GM19463 (cell line): Measurements from ENCODE around the gene PCDHB12.
"Not testable (repeated sequence)": the region's sequence is repeated elsewhere in the genome, so short reads cannot be mapped to it uniquely, and the experiment has no call there.

Experiments
- ATAC-seq: cut with Tn5 transposase; IDR thresholded peaks from one replicate; pipeline ENCODE4 v1.9.1; 2021; ENCODE audit warnings: mild to moderate bottlenecking, moderate library complexity; ENCODE audit not compliant: unreplicated experiment

The PCDHB12 gene

DNA sequence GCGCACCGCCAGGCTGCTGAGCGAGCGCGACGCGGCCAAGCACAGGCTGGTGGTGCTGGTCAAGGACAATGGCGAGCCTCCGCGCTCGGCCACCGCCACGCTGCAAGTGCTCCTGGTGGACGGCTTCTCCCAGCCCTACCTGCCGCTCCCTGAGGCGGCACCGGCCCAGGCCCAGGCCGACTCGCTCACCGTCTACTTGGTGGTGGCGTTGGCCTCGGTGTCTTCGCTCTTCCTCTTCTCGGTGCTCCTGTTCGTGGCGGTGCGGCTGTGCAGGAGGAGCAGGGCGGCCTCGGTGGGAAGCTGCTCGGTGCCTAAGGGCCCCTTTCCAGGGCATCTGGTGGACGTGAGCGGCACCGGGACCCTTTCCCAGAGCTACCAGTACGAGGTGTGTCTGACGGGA, 6.9 kb upstream of the PCDHB12 start:
- not testable (repeated sequence) for ATAC-seq

DNA sequence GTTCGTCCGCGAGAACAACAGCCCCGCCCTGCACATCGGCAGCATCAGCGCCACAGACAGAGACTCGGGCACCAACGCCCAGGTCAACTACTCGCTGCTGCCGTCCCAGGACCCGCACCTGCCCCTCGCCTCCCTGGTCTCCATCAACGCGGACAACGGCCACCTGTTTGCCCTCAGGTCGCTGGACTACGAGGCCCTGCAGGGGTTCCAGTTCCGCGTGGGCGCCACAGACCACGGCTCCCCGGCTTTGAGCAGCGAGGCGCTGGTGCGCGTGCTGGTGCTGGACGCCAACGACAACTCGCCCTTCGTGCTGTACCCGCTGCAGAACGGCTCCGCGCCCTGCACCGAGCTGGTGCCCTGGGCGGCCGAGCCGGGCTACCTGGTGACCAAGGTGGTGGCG, 1.8 kb downstream of the PCDHB12 start:
- not testable (repeated sequence) for ATAC-seq

DNA sequence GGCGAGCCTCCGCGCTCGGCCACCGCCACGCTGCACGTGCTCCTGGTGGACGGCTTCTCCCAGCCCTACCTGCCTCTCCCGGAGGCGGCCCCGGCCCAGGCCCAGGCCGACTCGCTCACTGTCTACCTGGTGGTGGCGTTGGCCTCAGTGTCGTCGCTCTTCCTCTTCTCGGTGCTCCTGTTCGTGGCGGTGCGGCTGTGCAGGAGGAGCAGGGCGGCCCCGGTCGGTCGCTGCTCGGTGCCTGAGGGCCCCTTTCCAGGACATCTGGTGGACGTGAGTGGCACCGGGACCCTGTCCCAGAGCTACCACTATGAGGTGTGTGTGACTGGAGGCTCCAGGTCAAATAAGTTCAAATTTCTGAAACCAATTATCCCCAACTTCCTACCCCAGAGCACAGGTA, 2.3 kb downstream of the PCDHB12 start:
- not testable (repeated sequence) for ATAC-seq

DNA sequence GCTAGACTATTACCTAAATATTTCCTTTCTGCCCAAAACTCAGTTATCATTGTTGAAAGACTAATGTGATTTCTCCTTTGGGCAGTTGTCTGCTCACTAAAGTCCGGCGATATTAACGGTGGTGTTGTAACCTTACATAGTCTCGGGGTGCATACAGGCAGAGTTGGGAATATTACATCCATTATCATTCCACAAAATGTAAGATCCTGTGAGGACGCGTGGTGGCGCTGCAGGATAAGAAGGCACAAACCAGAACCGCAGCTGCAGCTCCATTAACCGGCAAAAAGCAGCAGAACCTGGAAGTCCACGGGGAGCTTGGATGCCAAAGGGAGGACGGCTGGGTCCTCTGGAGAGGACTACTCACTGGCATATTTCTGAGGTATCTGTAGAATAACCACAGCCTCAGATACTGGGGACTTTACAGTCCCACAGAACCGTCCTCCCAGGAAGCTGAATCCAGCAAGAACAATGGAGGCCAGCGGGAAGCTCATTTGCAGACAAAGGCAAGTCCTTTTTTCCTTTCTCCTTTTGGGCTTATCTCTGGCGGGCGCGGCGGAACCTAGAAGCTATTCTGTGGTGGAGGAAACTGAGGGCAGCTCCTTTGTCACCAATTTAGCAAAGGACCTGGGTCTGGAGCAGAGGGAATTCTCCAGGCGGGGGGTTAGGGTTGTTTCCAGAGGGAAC, 5.3 kb downstream of the PCDHB12 start, which contains the start of gene PCDHB13:
Gene PCDHB13, plus strand, starts transcription at position 264 of the 684 bp plus-strand sequence. Its CDS starts 205 bp downstream, at position 469.
- not testable (repeated sequence) for ATAC-seq

DNA sequence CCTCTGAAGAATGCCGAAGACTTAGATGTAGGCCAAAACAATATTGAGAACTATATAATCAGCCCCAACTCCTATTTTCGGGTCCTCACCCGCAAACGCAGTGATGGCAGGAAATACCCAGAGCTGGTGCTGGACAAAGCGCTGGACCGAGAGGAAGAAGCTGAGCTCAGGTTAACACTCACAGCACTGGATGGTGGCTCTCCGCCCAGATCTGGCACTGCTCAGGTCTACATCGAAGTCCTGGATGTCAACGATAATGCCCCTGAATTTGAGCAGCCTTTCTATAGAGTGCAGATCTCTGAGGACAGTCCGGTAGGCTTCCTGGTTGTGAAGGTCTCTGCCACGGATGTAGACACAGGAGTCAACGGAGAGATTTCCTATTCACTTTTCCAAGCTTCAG, 6.1 kb downstream of the PCDHB12 start:
- ATAC-seq = not testable (repeated sequence)

DNA sequence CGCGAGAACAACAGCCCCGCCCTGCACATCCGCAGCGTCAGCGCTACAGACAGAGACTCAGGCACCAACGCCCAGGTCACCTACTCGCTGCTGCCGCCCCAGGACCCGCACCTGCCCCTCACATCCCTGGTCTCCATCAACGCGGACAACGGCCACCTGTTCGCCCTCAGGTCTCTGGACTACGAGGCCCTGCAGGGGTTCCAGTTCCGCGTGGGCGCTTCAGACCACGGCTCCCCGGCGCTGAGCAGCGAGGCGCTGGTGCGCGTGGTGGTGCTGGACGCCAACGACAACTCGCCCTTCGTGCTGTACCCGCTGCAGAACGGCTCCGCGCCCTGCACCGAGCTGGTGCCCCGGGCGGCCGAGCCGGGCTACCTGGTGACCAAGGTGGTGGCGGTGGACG, 7.0 kb downstream of the PCDHB12 start:
- not testable (repeated sequence) for ATAC-seq

DNA sequence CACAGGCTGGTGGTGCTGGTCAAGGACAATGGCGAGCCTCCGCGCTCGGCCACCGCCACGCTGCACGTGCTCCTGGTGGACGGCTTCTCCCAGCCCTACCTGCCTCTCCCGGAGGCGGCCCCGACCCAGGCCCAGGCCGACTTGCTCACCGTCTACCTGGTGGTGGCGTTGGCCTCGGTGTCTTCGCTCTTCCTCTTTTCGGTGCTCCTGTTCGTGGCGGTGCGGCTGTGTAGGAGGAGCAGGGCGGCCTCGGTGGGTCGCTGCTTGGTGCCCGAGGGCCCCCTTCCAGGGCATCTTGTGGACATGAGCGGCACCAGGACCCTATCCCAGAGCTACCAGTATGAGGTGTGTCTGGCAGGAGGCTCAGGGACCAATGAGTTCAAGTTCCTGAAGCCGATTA, 7.5 kb downstream of the PCDHB12 start:
- ATAC-seq = not testable (repeated sequence)

DNA sequence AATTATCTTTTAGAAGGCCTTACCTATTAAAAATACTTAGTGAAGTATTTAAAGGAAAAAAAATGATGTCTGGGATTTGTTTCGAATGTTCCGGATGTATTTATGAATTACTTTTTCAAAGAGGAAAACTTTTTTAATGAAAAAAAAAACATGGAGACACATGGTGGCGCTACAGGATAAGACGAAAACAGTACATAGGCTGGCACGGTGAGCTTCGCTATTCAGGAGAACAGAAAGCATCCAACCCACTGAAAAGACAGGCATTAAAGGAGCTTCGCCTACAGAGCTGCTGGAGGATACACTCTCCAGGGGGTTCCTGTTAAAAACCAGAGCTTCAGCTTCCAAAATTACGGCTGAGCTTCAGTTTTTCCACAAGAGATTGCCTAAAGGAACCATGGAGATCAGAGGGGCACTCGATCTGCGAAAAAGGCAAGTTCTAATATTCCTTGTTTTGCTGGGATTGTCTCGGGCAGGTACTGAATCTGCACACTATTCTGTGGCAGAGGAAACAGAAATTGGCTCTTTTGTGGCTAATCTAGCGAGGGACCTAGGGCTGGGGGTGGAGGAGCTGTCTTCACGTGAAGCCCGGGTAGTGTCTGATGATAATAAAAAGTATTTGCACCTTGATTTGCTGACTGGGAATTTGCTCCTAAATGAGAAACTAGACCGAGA, 14.7 kb downstream of the PCDHB12 start, which contains the start of gene PCDHB14:
Gene PCDHB14, plus strand, starts transcription at position 232 of the 672 bp plus-strand sequence. Its CDS starts 163 bp downstream, at position 395.
- no peak for ATAC-seq

DNA sequence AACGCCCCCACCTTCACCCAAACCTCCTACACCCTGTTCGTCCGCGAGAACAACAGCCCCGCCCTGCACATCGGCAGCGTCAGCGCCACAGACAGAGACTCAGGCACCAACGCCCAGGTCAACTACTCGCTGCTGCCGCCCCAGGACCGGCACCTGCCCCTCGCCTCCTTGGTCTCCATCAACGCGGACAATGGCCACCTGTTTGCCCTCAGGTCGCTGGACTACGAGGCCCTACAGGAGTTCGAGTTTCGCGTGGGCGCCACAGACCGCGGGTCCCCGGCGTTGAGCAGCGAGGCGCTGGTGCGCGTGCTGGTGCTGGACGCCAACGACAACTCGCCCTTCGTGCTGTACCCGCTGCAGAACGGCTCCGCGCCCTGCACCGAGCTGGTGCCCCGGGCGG, 16.3 kb downstream of the PCDHB12 start:
- ATAC-seq = not testable (repeated sequence)

DNA sequence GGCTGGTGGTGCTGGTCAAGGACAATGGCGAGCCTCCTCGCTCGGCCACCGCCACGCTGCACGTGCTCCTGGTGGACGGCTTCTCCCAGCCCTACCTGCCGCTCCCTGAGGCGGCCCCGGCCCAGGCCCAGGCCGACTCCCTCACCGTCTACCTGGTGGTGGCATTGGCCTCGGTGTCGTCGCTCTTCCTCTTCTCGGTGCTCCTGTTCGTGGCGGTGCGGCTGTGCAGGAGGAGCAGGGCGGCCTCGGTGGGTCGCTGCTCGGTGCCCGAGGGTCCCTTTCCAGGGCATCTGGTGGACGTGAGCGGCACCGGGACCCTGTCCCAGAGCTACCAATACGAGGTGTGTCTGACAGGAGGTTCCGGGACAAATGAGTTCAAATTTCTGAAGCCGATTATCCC, 16.9 kb downstream of the PCDHB12 start:
- not testable (repeated sequence) for ATAC-seq

DNA sequence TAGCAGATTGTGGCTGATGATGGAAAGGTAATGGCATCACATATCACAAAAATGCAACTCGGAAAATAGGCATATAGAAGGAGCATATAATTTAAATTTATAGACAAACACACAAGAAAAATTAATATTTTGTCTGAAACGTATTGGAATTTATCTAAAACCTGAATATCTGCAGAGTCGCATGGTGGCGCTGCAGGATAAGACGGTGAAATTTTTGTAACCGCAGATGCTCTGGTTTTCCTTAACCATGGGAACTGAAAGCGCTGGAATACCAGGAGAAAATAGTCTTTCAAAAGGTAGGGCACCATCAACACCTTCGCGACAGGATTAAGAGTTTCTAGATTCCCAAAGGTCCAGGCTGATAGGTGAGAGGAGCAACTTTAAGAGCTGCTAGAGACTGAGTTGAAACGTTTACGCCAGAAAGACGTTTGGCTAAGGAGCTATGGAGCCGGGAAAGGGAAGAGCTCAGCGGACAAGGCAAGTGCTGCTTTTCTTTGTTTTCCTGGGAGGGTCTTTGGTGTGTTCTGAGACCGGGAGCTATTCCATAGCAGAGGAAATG, 25.7 kb downstream of the PCDHB12 start:
- ATAC-seq = no peak

DNA sequence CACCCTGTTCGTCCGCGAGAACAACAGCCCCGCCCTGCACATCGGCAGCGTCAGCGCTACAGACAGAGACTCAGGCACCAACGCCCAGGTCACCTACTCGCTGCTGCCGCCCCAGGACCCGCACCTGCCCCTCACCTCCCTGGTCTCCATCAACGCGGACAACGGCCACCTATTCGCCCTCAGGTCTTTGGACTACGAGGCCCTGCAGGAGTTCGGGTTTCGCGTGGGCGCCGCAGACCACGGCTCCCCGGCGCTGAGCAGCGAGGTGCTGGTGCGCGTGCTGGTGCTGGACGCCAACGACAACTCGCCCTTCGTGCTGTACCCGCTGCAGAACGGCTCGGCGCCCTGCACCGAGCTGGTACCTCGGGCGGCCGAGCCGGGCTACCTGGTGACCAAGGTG, 27.4 kb downstream of the PCDHB12 start:
- not testable (repeated sequence) for ATAC-seq

DNA sequence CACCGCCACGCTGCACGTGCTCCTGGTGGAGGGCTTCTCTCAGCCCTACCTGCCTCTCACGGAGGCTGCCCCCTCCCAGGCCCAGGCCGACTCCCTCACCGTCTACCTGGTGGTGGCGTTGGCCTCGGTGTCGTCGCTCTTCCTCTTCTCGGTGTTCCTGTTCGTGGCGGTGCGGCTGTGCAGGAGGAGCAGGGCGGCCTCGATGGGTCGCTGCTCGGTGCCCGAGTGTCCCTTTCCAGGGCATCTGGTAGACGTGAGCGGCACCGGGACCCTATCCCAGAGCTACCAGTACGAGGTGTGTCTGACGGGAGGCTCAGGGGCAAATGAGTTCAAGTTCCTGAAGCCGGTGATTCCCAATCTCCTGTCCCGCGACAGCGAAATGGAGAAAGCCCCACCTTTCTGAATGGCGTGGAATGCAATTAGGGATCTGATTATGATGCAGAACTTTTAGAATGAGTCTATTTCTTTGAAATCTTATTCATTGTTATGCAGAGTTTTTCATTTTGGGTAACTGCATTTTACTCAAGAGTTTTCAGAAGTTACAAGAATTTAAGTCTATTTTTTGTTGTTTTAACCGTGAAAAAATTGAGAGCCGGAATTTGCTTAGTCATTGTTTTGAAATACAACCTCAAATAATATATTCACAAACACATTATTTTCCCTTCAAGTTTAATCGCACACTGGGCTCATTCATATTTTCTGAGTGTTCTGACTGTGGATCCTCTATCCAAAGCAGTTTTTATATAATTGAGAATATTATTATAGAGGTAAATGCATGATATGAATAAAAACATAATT, 28.2 kb downstream of the PCDHB12 start:
- ATAC-seq = no peak

DNA sequence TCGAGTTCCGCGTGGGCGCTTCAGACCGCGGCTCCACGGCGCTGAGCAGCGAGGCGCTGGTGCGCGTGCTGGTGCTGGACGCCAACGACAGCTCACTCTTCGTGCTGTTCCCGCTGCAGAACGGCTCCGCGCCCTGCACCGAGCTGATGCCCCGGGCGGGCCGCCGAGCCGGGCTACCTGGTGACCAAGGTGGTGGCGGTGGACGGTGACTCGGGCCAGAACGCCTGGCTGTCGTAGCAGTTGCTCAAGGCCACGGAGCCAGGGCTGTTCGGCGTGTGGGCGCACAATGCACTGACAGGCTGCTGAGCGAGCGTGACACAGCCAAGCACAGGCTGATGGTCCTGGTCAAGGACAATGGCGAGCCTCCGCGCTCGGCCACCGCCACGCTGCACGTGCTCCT, 33.0 kb downstream of the PCDHB12 start:
- no peak for ATAC-seq

DNA sequence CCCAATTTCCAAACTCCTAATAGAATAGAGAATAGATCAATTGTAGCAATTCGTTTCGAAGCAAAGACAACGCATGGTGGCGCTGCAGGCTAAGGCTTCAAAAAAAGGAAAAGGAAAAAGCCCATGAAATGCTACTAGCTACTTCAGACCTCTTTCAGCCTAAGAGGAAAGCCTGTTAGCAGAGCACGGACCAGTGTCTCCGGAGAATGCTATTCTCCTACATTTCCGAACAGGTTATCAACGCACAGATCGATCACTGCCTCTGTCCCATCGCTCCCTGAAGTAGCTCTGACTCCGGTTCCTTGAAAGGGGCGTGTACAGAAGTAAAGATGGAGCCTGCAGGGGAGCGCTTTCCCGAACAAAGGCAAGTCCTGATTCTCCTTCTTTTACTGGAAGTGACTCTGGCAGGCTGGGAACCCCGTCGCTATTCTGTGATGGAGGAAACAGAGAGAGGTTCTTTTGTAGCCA, 36.8 kb downstream of the PCDHB12 start, which contains the start of gene PCDHB15:
Gene PCDHB15, plus strand, starts transcription at position 146 of the 468 bp plus-strand sequence. Its CDS starts 184 bp downstream, at position 330.
- no peak for ATAC-seq

DNA sequence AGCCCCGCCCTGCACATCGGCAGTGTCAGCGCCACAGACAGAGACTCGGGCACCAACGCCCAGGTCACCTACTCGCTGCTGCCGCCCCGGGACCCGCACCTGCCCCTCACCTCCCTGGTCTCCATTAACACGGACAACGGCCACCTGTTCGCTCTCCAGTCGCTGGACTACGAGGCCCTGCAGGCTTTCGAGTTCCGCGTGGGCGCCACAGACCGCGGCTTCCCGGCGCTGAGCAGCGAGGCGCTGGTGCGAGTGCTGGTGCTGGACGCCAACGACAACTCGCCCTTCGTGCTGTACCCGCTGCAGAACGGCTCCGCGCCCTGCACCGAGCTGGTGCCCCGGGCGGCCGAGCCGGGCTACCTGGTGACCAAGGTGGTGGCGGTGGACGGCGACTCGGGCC, 38.5 kb downstream of the PCDHB12 start:
- not testable (repeated sequence) for ATAC-seq

DNA sequence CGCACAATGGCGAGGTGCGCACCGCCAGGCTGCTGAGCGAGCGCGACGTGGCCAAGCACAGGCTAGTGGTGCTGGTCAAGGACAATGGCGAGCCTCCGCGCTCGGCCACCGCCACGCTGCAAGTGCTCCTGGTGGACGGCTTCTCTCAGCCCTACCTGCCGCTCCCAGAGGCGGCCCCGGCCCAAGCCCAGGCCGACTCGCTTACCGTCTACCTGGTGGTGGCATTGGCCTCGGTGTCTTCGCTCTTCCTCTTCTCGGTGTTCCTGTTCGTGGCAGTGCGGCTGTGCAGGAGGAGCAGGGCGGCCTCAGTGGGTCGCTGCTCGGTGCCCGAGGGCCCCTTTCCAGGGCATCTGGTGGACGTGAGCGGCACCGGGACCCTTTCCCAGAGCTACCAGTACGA, 38.9 kb downstream of the PCDHB12 start:
- not testable (repeated sequence) for ATAC-seq

DNA sequence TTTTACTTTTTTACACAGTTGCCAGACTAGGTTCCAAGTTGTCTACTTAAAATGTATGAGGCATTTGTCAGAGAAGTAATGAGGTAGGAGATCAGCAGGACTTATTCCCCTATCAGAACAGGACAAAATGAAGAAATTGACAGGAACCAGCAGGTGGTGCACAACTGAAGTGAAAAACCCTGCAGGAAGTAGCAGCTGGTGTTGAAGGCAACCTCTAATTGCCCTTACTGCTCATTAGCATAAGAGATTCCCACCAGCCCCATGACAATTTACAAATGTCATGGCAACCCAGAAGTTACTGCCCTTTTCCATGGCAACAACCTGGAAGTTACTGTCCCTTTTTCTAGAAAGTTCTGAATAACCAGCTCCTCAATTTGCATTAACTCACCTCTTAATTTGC, 42.1 kb downstream of the PCDHB12 start:
- no peak for ATAC-seq

DNA sequence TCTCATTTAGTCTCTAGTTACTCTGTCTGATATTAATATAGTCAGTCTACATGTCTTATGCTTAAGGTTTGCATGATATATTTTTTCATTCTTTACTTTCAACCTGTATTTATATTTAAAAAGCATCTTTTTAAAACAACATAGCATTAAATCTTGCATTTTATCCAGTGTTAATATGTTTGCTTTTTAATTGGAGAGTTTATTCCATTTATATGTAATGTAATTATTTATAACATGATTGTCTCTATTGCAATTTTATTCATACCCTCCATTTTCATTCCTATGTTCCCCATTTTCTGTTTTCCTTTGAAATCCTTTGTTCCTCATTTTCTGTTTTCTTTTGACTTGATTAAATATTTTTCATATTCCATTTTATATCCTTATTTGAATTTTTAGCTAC, 49.9 kb downstream of the PCDHB12 start:
- ATAC-seq = no peak

DNA sequence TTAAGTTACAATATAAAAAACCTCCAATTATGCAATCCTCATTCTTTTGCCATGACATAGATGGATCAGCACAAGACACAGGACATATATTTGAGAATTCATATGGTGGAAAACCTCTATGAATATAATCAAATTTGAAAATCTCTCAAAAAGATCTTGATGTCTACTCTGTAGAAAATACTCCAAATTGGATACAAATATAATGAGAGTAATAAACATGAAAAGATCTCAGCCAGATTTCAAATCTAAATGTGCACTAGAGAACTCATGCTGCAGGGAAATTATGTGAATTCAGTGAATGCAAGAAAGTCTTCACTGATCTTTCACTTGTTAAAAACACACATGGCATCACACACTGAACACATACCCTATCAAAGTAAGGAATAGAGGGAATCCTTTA, 50.4 kb downstream of the PCDHB12 start:
- ATAC-seq = no peak
